GM10266 (cell line): Measurements from ENCODE around the gene PREX1.

ENCODE experiments used
- DNase-seq: peaks from one replicate; pipeline ENCODE4 v3.0.0; 2012; ENCODE audit errors: extremely low spot score
- CTCF ChIP-seq: IDR thresholded peaks from 2 replicates; pipeline ENCODE4 v1.5.1; 2012; ENCODE audit warnings: mild to moderate bottlenecking, low read depth; ENCODE audit not compliant: control insufficient read depth, insufficient read depth; ENCODE audit errors: missing control alignments

PREX1 gene

GRCh38 chr20:48616481-48616880 lies 211.3 kb downstream of the PREX1 start:
- TF ChIP-seq CTCF = no peak
- DNase-seq = no peak

- no peak for TF ChIP-seq CTCF
- no peak for DNase-seq
These were observed 211.9 kb downstream of the PREX1 start for GRCh38 chr20:48615871-48616270.

DNA sequence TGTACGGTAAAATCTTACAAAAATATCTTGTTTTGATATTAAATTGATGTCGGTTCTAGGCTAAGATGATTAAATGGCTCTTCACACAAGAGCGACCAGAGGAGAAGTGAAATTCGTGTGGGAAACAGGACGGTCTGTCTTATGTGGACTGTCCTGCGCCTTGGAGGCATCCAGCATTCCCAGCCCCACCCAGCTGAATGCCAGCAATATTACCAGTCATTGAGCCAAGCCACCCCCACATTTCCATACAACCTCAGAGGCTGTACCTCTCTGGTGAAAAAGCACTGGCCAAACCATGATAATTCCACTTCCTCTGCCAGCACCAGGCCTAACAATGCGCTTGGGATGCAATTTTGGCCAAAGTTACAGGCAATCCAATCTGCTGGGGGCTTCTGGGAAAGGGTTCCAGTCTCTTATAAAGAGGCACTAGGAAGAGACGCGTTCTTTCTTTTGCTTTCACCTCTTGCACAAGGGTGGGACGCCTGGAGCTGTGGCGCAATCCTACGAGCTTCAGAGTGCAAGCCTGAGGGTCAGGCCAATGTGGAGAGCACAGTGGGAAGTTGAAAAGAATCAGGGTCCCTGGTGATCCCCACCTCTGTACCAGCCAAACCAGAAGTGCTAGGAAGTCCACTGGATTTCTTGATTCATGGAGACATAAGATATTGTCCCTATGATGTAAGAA lies 213.1 kb downstream of the PREX1 start:
- no peak for DNase-seq
- TF ChIP-seq CTCF = no peak

- DNase-seq = no peak
- TF ChIP-seq CTCF = no peak
These were observed 213.9 kb downstream of the PREX1 start for GRCh38 chr20:48613926-48614325.

DNA sequence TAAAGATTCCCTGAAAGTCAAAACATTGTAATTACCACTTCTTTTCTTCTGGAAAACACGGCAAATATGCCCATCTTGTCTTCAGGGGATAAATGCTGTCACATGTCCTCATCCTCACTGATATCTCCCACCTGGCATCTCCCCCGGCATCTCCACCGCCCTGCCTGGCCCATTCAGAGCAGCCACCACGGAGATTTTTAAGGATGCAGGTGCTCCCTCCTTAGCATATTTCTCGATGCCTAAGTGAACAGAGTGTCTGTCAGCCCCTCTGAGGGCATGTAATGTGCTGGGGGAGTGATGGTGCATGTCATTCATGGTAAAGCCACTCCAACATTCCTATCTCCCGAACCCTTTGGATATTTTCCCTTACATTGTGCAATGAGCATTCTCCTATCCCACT lies 215.5 kb downstream of the PREX1 start:
- DNase-seq = no peak
- TF ChIP-seq CTCF = no peak

GRCh38 chr20:48610996-48611395 lies 216.8 kb downstream of the PREX1 start:
- no peak for TF ChIP-seq CTCF
- DNase-seq = no peak

DNA sequence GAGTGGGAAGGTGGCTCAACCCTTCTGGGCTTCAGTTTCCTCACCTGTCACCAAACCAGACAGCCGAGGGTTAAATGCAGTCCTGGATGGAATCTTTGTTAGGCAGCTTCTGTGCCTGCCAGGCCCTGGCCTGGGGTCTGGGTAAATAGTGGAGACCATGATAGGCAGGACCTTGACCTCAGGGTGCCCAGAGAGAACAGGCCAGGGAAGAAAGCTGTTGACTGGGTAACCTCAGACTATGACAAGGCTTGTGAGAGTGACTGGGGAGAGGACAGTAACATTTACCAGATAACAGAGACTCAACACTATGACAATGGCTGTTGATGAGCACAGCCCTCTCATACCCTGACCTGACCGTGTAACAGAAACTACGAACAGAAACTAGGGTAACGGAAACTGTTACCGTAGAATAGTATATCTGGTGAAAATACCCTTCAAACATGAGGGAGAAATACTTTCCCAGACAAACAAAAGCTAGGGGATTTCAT lies 218.3 kb downstream of the PREX1 start:
- DNase-seq = peak; percentile 83
- no peak for TF ChIP-seq CTCF
